IPS-NIHi11 (cell line): Measurements from ENCODE around the gene UBTD1.

Source experiments
- DNase-seq: peaks from one replicate; pipeline ENCODE4 v3.0.0; 2012; ENCODE audit warnings: mixed read lengths, low spot score

Gene UBTD1

DNA sequence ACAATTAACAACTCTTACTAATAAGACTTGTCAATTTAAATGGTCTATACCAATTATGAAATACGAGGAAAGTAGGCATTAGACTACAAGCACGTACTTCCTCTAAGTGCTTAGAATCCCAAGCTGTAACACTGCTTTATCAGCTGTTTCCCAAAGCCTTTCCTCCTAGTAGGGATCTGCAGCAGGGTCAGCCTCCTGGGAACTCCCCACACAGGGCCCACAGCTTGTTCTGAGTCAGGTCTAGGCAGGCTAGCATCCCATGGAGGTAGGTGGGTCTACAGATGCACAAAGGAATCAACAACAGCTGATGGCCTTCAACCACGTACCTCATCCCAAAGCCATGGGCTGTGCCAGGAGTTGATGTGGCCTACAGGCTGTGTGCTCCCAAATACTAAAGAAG lies 15.2 kb upstream of the UBTD1 start:
- no peak for DNase-seq

DNA sequence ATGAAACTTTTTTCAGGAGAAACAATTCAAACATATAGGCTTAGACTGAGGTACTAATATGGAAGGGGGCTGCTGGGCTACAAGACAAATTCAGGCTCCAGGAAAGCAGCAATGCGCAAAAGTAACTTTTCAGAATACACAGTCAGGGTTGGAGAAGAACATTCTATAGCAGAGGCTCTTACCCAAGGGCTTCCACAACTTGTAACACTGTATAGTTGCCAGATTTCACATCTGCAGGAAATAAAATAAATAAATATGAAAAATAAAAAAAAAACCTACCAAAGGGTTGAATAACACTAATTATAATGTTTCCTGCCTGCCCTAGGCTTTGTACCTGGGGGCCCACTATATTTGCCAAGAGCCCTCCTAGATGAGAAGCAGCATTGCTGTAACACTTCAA lies 14.8 kb upstream of the UBTD1 start:
- no peak for DNase-seq

DNA sequence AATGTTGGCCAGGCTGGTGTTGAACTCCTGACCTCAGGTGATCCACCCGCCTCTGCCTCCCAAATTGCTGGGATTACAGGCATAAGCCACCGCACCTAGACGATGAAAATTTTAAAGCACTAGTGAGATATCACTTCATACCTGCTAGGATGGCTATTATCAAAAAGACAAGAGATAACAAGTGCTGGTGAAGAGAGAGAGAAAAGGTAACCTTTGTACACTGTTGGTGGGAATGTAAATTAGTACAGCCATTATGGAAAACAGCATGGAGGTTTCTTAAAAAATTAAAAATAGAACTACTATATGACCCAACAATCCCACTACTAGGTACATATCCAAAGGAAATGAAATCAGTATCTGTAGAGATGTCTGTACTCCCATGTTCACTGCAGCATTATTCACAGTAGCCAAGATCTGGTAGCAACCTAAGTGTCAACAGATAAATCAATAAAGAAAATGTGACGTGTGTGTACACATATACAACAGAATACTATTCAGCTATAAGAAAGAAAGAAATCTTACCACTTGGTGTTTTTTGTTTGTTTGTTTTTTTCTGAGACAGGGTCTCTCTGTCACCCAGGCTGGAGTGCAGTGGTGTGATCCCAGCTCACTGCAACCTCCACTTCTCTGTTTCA lies 13.0 kb upstream of the UBTD1 start:
- no peak for DNase-seq

DNA sequence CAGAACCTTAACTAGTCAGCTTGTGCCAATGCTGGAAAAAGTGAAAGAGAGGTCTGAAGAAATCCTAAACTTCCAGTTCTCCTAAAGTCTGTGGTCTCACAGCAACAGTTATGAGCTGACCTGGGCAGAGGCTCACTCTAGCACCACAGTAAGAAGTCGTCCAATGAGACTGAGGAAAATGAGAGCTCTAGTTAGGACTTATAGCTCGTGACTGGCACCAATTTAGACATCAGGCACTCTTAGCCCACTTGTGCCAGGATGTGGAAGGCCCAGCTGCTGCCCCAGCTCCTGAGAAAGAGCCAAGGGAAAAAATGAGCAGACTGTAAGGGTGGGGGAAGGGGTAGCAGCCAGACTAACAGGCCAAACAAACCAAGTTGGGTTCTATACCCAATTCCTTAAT lies 8.1 kb upstream of the UBTD1 start:
- DNase-seq, result no peak

DNA sequence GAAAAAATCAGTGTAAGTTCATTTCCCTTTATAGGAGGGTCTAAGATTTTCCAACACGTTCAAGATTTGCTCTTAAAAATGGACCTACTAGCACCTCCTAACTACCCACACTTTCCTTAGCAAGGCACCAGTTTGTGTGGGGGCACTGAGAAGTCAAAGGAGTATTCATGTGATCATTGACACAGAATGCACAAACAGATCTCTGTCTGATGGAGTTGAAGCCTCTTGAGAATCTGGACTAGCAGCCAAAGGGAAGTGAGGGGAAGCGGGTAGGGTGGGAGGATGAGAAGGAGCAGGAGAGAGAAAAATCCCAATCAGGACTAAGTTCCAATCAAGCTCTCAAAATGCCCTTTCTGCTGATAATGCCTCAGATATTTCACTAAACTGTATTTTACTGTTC lies 4.6 kb upstream of the UBTD1 start:
- DNase-seq, result no peak

DNA sequence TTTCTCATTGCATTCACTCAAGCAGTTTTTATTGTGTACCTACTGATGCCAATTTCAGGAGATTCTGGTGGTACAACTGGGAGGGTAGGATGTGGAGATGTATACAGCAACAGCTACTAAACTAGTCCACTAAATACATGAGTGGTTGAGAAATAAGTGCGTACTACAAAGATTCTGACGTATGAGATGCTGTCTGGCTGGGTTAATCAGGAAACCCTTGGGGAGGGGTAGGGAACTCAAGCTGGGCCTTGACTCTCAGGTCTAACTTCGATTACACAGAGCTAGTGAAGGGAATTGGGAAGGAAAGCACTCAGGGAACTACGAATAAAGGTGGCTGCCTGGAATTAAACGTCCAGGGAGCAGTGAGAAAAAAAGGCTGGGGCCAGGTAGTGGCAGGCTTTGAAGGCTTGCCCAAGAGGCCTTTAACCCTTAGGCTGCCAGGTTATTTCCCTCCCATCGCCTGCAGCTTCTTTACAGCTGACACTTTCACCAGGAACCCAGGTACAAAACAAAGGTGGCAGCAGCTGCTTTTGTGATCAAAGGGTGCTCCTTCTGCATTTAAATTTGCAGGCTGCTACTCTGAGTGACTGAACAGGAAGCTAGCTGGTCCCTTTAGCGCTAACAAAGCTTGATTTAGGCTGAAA lies 3.7 kb upstream of the UBTD1 start:
- peak; percentile 50 for DNase-seq

DNA sequence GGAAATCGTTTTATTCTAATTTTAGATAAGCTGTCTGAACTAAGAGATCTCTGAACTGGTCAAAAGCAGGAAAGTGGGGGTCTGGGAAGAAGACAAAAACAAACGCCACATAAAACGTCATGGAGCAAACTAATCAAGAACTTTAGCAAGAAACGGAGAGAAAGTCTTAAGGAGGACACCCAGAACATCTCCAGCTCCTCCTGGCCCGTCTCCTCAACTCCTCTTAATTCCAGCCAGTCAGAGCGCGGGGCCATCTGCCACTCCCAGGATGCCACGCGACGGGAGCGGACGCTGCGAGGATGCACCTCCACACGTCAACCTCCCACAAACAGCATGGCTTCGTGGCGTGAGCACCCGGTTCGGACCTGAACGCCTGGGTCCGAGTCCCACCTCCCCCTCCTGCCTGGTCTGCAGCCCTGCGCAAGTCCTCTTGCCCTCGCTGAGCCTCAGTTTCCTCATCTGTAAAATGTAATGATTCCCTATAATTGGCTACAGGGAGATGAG lies 1.1 kb upstream of the UBTD1 start:
- peak; percentile 82 for DNase-seq

DNA sequence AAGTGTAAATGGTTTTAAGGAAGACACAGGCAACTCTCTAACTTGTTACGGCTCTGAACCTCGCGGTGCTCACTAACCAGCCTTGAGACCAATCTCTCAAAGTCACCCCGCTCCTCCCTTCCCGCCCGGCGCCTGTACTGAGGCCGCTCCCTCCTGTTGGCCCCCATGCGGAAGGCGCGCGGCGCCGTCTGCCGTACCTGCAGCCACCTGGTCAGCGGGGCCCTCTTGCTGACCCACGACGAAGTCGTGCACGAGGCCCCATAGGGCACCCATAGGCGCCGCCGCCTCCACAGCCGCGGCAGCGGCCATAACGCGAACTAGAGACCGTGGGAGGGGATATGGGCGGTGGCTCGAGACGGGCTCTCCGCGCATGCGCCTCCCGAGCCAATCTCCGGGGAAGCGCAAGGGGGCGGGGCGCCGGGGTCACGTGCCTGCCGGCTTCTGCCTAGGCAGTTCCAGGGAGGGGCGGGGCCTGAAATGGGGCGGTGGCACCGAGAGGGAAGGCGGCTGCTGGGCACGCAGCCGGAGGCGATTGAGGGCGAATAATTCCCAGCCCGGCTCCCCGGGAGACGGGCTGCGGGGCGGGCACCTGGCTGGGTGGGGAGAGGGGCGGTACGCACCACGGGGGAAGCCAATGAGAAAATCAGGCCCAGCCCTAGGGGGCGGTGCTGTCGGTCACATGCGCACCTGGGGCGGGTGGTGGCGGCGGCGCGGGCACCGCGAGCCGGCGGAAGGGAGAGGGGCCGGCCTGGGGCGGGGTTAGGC lies 466 bp upstream of the UBTD1 start, which contains the start of gene MMS19:
Gene MMS19 (minus strand): TSS at position 347 of the 765 bp plus-strand sequence. CDS start 38 bp downstream, at position 309.
- peak; percentile 99 for DNase-seq

DNA sequence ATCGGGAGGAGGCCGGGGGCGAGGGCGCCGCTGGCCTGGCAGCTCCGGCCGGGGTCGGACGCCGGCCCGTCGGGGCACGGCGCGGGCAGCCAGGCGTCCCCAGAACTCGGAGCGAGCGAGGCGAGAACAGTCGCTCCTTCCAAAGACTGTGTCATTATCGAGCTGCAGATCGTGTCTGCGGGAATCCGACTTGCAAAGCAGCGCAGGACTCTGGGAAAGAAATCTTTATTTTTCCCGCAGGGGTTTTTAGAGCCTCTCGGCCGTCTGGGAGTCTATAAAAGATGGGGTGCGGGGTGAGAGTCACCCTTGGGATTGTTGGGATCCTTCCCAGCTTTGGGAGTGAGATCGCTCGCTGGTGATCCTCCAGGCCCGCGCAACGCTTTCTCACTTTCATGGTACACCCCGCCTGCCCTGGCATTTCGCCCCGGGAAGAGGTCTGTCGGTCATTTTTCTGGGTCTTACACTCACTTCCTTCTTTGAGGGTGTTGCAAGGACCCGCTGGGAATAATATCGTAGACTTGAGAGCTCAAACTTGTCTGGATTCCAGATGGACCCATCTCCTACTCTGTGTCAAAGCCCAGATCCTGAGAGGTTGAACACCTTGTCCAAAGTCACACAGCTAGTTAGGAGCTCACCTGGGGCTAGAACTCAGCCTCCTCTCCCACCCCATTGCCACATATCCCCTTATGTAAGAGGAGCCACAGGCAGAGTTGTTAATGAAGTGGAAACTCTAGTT lies 1.0 kb downstream of the UBTD1 start:
- no peak for DNase-seq

DNA sequence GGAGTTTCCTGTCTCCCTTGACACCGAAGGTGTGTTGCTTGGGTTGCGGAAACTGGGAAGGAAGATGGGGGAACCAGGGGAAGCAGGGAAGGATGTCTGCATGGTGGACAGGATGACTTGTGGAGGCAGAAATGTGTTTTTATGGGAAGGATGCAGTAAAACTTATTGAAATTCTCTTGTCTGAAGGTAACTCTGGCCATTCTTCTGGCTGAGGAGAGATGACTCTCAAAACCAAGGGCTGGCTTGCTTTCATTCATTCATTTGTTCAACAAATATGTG lies 1.5 kb downstream of the UBTD1 start:
- DNase-seq, result no peak

DNA sequence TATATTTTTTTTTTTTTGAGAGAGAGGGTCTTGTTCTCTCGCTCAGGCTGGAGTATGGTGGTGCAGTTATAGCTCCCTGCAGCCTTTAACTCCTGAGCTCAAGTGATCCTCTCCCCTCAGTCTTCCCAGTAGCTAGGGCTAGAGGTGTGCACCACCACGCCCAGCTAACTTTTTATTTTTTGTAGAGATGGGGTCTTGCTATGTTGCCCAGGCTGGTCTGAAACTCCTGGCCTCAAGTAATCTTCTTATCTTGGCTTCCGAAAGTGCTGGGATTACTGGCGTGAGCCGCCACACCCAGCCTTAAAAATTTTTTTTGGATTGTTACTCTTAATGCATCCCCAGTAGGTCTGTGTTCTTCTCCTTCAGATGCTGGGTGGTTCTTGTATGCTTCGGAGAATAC lies 4.2 kb downstream of the UBTD1 start:
- DNase-seq, result no peak

DNA sequence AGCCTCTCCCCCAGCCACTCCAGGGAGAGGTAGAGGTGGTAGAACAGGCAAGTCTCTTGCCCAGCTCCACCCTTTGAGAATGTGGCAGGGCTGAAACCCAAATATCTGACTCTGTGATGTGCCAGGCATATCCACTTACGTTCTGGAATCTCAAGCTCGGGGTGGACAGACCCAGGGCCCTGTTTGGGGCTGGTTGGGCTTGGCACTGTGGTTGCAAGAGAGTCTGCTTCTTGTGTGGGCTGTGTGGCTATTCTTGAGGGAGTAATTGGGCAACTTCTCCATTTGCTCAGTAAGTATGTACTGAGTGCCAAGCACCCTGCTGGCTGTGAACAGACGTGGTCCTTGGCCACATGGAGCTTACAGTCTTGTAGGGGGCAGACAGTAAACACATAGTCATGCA lies 4.7 kb downstream of the UBTD1 start:
- no peak for DNase-seq

DNA sequence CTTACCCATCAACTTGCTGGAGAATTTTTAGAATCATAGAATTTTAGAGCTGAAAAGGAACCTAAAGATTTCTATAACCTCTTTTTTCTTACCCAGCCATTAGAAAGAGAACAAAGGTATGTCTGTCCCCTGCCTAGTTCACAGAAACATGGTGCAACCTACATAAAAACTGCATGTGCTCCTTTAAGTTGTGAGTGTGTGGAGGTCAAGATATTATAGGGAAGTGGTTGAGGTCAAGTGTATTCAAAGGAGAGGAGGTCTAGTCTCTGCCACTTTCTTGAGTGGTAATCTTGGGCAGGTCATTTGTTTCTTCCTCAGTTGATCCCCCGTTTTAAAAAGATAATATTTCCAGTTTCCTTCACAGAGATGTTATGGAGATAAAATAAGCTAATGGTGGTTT lies 6.4 kb downstream of the UBTD1 start:
- no peak for DNase-seq

DNA sequence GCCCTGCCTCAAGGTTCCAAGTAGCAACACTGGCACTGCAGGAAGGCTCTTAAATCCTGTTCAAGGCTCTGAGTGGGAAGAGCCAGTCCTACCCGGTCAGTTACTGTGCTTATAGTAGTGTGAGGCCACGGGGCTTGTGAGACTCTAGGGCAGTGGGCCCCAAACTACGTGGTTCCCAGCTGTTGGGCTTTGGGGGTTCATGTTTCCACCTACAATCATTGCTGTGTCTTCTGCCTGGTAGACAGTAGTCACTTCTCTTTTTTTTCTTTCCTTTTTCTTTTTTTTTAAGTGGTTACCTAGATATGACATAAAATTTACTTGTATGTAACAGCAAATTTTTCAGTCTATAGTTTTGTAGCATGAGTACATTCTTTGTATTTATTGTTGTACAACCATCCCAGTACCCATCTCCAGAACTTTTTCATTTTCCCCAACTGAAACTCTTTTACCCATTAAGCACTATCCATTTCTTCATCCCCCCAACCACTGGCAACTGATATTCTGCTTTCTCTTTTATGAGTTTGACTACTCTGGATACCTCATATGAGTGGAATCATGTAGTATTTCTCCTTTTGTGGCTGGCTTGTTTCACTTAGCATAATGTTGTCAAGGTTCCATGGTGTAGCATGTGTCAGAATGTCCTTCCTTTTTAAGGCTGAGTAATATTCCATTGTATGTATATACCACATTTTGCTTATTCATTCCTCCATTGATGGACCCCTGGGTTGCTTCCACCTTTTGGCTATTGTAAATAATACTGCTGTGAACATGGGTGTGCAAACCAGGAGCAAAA lies 7.7 kb downstream of the UBTD1 start:
- DNase-seq, result no peak

DNA sequence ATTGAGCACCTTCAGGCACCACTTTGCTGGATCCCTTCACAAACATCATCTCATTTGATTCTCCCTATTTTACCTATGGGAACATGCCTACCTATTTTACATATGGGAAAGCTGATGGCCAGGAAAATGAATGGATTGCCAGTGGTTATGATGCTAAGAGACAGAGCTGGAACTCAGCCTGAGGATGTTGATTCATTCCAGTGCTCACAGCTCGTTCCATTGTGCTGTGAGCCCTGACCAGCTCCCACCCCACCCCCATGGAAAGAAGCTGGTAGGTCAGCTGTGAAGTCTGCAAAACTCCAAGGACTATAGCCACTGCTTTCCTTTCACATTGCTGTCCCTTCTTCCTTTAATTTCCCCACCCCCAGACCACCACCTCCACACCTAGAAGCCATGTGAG lies 9.6 kb downstream of the UBTD1 start:
- no peak for DNase-seq

DNA sequence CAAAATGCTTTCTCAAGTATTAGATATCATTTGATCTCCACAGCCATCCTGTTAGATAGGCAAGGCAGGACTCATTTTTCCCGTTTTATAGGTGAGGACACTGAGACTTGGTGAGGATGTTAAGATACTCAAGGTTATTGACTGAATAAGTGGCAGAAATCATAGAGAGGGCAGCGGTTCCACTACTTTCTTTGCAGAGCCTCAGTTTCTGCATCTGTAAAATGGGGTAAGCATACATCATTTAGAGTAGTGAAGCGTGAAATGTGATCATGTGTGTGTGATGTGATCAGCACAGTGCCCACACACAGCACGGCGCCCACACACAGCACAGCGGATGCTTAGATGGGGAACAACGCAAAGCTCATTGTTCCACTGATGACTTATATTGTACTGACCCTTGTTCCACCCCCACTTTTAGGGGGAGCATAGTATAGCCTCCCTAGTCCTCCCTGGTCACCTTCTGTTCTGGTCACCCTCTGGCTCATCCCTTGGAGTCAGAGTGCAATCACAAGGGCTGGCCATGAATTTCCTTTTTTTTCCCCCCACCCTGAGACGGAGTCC lies 10.5 kb downstream of the UBTD1 start:
- DNase-seq, result no peak

DNA sequence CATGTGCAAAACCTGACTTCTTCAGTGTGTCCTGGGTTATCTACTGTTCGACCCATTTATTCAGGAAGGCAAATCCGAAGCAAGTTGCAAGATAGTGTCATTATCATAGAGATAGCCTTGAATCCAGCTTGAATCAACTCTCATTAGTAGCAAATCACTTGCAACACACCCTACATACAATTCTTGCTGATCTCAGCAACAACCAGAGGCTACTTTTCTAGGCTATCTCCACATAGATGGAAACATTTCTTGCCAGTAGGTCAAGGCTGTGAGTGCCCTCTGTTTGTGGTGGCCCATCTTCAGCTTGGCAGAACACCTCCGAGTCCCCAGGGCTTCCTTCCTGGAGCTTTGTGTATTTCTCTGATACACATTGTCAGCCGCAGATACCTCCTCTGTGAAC lies 12.0 kb downstream of the UBTD1 start:
- no peak for DNase-seq

DNA sequence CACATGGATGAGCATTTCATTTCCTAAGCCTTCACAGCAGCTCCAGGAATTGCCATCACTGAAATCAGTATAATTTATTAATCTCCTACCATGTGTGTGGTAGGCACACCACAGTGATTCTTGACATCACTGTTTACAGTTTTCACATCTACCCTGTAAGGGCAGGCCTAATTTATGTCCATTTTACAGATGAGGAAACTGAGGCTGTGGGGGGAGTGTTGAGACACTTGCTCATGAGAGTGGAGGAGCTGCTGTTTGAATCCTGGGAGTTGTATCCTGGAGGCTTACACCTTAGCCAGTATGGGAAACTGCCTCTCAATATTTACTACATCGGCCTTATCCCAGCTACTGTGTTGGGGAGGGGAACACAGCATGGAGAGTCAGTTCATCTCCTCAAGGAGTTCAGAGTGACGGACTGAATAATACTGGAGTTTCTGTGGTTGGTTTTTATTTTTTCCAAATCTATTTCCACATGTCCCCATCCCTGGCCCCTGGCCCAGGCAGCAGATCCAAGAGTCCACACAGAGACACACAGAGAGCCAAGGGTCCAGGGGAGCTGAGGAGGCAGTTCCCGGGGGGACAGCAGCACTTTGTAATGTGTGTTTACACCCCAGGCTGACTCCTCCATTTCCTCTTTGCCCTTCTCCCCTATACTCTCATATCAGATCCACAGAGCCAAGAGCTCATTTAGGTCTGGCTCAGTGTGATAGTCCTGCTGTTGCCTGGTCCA lies 13.2 kb downstream of the UBTD1 start:
- no peak for DNase-seq

DNA sequence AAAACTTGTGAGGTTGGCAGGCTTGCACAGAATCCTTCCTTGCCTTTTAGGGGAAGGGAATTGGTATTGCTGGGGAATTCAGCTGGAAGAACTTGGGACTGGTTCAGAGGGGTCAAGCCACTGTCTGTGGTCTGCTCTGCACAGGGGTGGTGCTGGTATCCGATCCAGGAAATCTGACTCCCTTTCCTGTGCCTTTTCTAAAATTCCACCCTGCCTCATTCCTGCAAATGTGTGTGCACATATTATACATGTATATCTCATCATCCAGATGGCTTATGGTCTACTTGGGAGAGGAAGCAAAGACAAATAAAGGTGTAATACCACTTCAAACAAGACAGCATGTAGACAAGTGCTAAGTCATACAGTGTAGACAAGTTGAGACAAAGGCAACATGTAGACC lies 14.3 kb downstream of the UBTD1 start:
- no peak for DNase-seq

DNA sequence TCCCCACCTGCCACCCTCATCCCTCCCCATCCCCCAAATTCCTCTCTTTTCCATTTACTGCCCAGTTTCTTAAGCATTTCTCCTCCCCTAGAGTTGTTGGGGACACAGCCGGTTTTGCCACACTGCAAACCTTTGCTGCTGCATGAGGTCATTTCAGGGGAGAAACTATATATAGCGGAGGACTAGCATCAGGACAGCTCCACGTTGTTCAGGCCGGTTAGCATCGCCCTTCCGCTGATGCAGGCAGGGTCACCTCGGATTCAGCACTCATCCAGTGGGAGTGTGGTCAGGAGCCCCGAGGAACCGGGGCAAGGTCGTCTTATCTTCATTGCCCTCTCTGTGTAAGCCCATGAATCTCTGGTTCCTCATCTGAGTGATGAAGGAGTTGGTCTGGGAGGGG lies 15.6 kb downstream of the UBTD1 start:
- DNase-seq, result no peak
